GM12864 (cell line): Measurements from ENCODE around the gene CTIF.

Experiments
- DNase-seq: peaks from one replicate; pipeline ENCODE4 v3.0.0-alpha.2; 2011; ENCODE audit warnings: low read depth
- H3K4me3 ChIP-seq: 2 replicates; pipeline ENCODE4 v1.5.1; 2011; ENCODE audit warnings: mild to moderate bottlenecking, low read depth, low read length, control low read depth
- CTCF ChIP-seq: IDR thresholded peaks from 2 replicates; pipeline ENCODE4 v1.5.1; 2011; ENCODE audit warnings: low read depth, mild to moderate bottlenecking, moderate library complexity, low read length, control low read depth, inconsistent platforms; ENCODE audit errors: missing control alignments

CTIF gene

GRCh38 chr18:48783616-48784520, 245.0 kb downstream of the CTIF start:
- no peak for TF ChIP-seq CTCF
- H3K4me3 ChIP-seq = no peak overlapping the region
- DNase-seq = no peak

- TF ChIP-seq CTCF = no peak
- 0 out of 2 replicates have a peak overlapping the region, but pooled peaks have one; percentile 1 for H3K4me3 ChIP-seq
- DNase-seq = no peak
Observed at GRCh38 chr18:48784656-48785055, 245.8 kb downstream of the CTIF start.

GRCh38 chr18:48785091-48785614, 246.3 kb downstream of the CTIF start:
- peak; percentile 94 for DNase-seq
- peak; percentile 2 for TF ChIP-seq CTCF
- H3K4me3 ChIP-seq = no peak overlapping the region

GRCh38 chr18:48785736-48786454, 247.1 kb downstream of the CTIF start:
- H3K4me3 ChIP-seq = no peak overlapping the region
- no peak for DNase-seq
- no peak for TF ChIP-seq CTCF

GRCh38 chr18:48786455-48787202, 247.8 kb downstream of the CTIF start:
- no peak for DNase-seq
- TF ChIP-seq CTCF = no peak
- no peak overlapping the region for H3K4me3 ChIP-seq
